HCEC 1CT (cell line): ENCODE measurements around the gene NUB1.
A peak's percentile ranks its signal among the peaks of the same experiment; 100 is the strongest.

Experiments
- DNase-seq: peaks from one replicate; pipeline ENCODE4 v3.0.0-alpha.2; 2017

The NUB1 gene

GRCh38 chr7:151408839-151409666 is 67.4 kb downstream of the NUB1 start:
- no peak for DNase-seq

- DNase-seq, result no peak
Observed at GRCh38 chr7:151409667-151410404, 68.2 kb downstream of the NUB1 start, which contains the start of gene WDR86. Gene WDR86 (minus strand): TSS chr7:151410038. CDS start chr7:151409589, 449 bp downstream.

DNA sequence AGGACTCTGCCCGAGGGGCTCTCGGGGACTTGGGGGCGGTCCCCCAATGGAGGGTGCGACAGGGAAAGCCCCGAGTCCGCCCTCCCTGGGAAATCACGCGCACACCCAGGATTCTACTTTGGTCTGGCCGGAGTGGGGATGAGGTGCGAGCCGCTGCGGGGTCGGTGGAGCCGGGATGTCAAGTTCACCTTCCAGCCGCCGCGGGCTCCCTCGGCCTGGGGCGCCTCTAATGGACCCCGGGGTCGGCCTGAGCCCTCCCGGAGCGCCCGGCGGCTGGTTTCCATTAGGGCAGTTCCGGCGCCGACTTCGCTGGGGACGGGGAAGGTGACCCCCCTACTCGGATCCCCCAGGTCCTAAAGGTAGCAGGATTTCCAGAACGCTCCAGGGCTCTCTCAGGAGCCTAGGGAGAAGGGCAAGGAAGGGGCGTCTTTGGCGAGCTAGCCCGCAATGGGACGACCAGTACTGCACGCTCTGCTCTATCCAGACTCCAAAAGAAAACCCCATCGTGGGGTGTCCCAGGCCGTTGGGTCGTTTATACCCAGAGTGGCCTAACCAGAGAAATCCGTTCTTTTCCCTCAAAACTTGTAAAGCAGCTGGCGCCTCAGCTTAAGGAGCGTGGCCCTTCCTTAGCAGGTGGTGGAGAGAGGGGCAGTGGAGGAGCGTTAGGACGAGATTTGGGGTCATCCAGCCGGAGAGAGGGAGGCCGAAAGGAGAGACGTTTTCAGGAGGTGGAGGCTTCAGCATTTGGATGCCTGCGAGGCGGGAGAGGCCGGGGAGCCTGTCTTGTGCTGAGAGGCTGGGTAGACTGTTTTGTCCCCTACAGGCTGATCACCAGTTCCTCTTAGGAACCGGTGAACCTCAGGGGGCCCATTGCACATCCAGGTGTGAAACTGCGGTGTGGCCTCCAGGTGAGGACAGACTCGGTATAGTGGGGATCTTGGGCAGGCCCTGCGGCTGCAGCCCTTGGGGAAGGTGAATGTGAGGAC is 69.1 kb downstream of the NUB1 start:
- no peak for DNase-seq

- no peak for DNase-seq
Observed at GRCh38 chr7:151411551-151411950, 69.9 kb downstream of the NUB1 start.

GRCh38 chr7:151412318-151412717 is 70.7 kb downstream of the NUB1 start:
- no peak for DNase-seq

DNA sequence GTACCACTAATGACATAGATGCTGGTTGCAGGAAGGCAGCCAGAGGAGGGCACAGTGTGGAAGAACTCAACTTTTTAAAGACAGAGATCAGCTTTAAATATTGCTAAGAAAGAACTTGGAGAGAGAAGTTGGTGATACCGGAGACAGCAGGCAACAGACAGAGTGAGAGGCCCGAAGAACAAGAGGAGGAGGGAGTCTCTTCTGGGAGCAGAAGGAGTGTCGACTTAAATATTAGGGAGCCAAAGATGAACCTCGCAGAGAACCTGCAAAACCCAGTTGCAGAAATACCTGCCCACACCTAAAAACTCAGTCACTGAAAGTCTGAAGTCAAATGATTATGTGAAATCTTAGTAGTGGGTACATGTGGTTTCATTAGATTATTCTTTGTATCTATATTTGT is 71.6 kb downstream of the NUB1 start:
- DNase-seq, result no peak

GRCh38 chr7:151415375-151416105 is 73.9 kb downstream of the NUB1 start:
- DNase-seq, result peak; percentile 76

DNA sequence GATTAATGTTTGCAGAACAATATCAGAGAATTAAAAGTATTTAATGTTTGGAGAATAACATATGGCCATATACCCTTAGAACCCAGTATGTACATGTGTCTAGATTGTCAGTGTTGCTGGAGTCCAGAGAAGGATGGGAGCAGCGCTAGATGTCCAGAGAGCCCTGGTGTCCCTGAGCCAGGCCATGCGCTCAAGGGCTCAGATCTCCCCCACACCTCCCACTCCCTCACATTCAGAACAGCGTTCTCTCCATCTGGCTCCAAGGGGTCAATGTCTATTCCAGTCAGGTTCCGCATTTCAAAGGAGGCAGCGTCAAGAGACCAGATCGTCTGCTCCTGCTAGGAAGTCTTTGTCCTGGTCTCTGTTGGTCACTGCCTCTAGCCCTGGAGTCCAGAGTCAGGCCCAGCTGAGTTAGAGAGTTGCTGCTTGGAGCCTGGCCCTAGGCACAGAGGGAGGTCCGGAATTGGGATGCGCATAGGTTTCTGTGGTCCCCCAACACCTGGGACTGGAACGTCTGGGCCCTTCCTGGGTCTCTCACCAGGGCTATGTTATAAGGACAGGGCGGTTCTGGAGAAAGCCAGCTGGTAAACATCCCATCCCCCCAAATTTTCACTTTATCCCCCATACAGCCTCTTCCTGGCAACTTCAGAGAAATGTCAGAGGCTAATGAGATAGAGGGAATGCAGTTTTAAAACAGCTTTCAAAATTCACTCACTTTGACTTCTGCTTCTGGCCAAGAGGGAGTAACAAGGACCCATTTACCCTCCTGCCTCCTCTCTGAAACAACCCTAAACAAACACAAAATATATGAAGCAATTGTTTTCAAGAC is 74.7 kb downstream of the NUB1 start:
- no peak for DNase-seq

- DNase-seq, result no peak
Observed at GRCh38 chr7:151416941-151417315, 75.3 kb downstream of the NUB1 start.

DNA sequence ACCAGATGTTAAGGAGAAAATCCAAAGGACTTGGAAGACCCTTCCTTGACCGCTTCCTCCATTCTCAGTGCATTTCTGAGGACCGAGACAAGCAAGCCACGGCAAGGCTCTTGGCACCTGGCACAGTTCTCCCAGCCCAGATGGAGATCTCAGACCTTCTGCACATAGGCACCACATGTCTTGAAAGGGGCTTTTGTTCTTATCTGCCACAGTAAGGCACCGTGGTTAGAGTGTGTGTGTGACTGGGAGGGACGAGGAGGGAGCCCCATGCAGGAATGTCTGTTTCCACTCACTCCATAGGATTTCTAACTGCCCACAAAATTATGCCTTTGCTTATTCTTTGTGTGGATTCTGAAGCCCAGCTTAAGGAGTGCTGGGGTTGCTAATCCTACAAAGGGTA is 78.5 kb downstream of the NUB1 start:
- no peak for DNase-seq

GRCh38 chr7:151422212-151422611 is 80.6 kb downstream of the NUB1 start:
- DNase-seq, result no peak

- no peak for DNase-seq
Observed at GRCh38 chr7:151423226-151423625, 81.6 kb downstream of the NUB1 start.

GRCh38 chr7:151423936-151424335 is 82.3 kb downstream of the NUB1 start:
- DNase-seq, result no peak

GRCh38 chr7:151424799-151425198 is 83.2 kb downstream of the NUB1 start:
- DNase-seq, result peak; percentile 51

GRCh38 chr7:151425670-151426440 is 84.2 kb downstream of the NUB1 start:
- peak; percentile 88 for DNase-seq

DNA sequence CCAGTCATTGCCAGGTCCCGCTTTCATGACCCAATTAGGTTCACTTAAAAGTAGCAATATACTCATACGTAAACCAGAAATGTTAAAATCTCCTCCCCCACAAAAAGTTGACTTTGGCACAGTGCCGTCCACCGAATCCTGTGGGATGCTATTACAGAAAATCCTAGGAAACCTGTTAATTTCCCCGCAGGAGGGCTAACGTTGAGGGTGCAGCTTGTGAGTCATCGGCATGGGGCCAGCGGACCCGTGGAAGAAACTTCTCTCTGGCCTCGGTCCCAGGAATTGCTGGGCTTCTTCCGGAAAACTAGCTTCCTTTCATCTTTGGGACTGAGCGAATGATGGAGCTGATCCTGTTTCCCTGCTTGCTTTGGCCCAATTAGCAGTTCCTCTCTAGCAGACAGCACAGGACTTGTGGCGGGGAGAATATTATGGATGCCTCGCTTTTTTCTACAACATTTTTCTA is 84.9 kb downstream of the NUB1 start:
- DNase-seq, result peak; percentile 88

DNA sequence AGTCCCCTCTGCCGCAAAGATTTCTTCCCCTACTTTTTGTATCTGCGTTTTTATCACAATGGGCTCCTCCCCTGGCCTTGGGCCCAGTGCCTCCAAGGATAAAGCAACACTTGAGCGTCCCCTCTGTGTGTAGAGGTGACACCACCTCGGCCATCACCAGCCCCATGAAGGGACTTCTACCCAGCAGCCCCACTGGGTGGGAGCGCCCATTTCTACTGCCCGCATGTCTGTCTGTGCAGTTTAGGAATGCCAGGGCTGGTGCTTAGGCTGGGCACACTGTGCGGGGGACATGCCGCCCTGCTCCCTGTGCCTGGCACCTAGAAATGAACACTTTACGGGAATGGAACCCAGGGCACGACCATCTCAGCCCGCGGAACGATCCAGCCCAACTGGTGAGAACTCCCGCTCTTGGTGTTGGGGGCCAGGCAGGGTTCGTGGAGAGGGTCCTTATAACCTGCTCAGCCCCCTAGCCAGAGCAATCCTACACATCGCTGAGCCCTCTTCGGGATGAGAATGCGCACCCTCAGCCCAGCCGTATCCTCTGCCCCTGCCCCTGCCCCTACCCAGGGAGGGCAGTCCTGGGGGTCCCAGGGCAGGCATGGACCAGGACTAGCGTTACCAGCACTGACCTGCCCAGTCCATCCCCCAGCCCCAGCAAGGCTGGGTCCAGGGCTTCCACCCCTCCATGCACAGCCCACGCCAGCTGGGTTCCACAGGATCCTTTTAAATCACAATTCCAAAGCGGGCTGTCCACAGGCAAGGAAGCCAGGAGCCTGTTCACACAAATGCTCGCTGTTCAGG is 85.5 kb downstream of the NUB1 start:
- DNase-seq, result no peak

DNA sequence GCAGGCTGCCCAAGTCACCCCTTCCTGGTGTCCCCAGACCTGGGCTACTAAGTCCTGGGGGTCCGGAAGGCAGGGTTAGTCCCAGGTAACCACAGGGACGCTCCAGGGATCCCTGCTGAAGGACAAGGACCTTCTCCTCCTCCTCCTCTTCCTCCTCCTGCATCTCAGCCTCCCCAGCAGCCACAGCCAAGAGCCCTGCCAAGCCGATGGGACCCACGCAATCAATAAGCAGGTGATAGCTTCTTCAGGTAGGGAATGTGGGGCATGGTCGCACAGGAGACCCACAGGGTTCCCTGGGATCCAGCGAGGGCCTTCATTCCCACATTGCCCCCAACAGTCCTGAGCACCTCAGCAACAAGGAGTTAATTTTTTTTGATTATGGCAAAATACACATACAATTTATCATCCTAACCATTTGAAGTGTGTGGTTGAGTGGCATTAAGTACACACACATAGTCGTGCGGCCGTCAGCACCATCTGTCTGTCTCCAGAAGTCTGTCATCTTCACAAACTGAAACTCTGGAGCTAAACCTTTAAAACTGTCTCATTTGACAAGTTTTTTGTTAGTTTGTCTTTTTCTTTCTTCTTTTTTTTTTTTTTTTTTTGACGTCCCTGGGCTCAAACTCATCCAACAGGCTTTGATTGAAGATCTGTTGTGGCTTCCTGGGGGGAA is 86.2 kb downstream of the NUB1 start:
- DNase-seq, result no peak
